Measurements from ENCODE around the gene CEBPA.
"Not testable (repeated sequence)": the region's sequence is repeated elsewhere in the genome, so short reads cannot be mapped to it uniquely, and the experiment has no call there.

CEBPA gene

GRCh38 chr19:33295621-33296487 is 6.5 kb downstream of the CEBPA start:
- peaks cover 93% of the 10 kb centered on the region for H3K27me3 ChIP-seq (replicated peaks; ENCODE audit: insufficient read depth, low read length)
- no peak overlapping the region for H3K4me2 ChIP-seq (ENCODE audit: low read depth, low read length)
- no peaks in the 10 kb centered on the region for H3F3A ChIP-seq (ENCODE audit: insufficient read depth, low read length)
- no peak for DNase-seq
- H3K9ac ChIP-seq (ENCODE audit: low read length): no peak overlapping the region
- H4K20me1 ChIP-seq (ENCODE audit: insufficient read depth, low read length): no peaks in the 10 kb centered on the region
- H3K9me3 ChIP-seq (replicated peaks; ENCODE audit: insufficient read depth, low read length): no peaks in the 10 kb centered on the region
- H3K79me2 ChIP-seq (ENCODE audit: low read length): no peaks in the 10 kb centered on the region
- H3K4me3 ChIP-seq (ENCODE audit: low read length): no peak overlapping the region
- TF ChIP-seq EZH2phosphoT487 (IDR thresholded peaks at IDR 0.05; ENCODE audit: low read length): no peak
- no peak for TF ChIP-seq EZH2 (optimal IDR thresholded peaks at IDR 0.05; ENCODE audit: low read depth, low read length)
- H2AFZ ChIP-seq (ENCODE audit: low read length): no peak overlapping the region
- H3K4me1 ChIP-seq (ENCODE audit: low read length): no peaks in the 10 kb centered on the region
- H3K27ac ChIP-seq (ENCODE audit: low read length): no peak overlapping the region
- H3K36me3 ChIP-seq (replicated peaks; ENCODE audit: insufficient read depth, low read length): no peaks in the 10 kb centered on the region
- H3K9me2 ChIP-seq (replicated peaks; ENCODE audit: insufficient read depth, low read length): no peaks in the 10 kb centered on the region

GRCh38 chr19:33295046-33295445 is 7.3 kb downstream of the CEBPA start:
- not testable (repeated sequence) for H3K9me2 ChIP-seq (replicated peaks; ENCODE audit: insufficient read depth, low read length); H3K4me2 ChIP-seq (ENCODE audit: low read depth, low read length); DNase-seq; H3K4me1 ChIP-seq (ENCODE audit: low read length); H4K20me1 ChIP-seq (ENCODE audit: insufficient read depth, low read length); H3K9me3 ChIP-seq (replicated peaks; ENCODE audit: insufficient read depth, low read length); H3K27ac ChIP-seq (ENCODE audit: low read length); H2AFZ ChIP-seq (ENCODE audit: low read length); H3K36me3 ChIP-seq (replicated peaks; ENCODE audit: insufficient read depth, low read length); H3K9ac ChIP-seq (ENCODE audit: low read length); H3K4me3 ChIP-seq (ENCODE audit: low read length); H3F3A ChIP-seq (ENCODE audit: insufficient read depth, low read length); H3K79me2 ChIP-seq (ENCODE audit: low read length)
- peaks cover 93% of the 10 kb centered on the region for H3K27me3 ChIP-seq (replicated peaks; ENCODE audit: insufficient read depth, low read length)

- Histone ChIP-seq H3K9me2 (replicated peaks; ENCODE audit: insufficient read depth, low read length) (no peaks in the 10 kb centered on the region), H4K20me1 (ENCODE audit: insufficient read depth, low read length) (no peaks in the 10 kb centered on the region), H3K9me3 (replicated peaks; ENCODE audit: insufficient read depth, low read length) (no peaks in the 10 kb centered on the region), H3K4me3 (ENCODE audit: low read length) (no peak overlapping the region), H2AFZ (ENCODE audit: low read length) (no peak overlapping the region), H3K4me2 (ENCODE audit: low read depth, low read length) (no peak overlapping the region), H3K36me3 (replicated peaks; ENCODE audit: insufficient read depth, low read length) (no peaks in the 10 kb centered on the region), H3F3A (ENCODE audit: insufficient read depth, low read length) (no peaks in the 10 kb centered on the region), H3K27ac (ENCODE audit: low read length) (no peak overlapping the region), H3K27me3 (replicated peaks; ENCODE audit: insufficient read depth, low read length) (peaks cover 91% of the 10 kb centered on the region), H3K79me2 (ENCODE audit: low read length) (no peaks in the 10 kb centered on the region), H3K4me1 (ENCODE audit: low read length) (no peaks in the 10 kb centered on the region), H3K9ac (ENCODE audit: low read length) (no peak overlapping the region)
- no peak for DNase-seq
- TF ChIP-seq EZH2phosphoT487 (IDR thresholded peaks at IDR 0.05; ENCODE audit: low read length): no peak
- no peak for TF ChIP-seq CTCF (IDR thresholded peaks at IDR 0.05; ENCODE audit: low read length)
- TF ChIP-seq EZH2 (optimal IDR thresholded peaks at IDR 0.05; ENCODE audit: low read depth, low read length): no peak
Observed at GRCh38 chr19:33294058-33294798, 8.1 kb downstream of the CEBPA start.

- H4K20me1 ChIP-seq (ENCODE audit: insufficient read depth, low read length): no peaks in the 10 kb centered on the region
- no peak overlapping the region for H3K9ac ChIP-seq (ENCODE audit: low read length)
- H3K36me3 ChIP-seq (replicated peaks; ENCODE audit: insufficient read depth, low read length): no peaks in the 10 kb centered on the region
- H3K4me1 ChIP-seq (ENCODE audit: low read length): no peaks in the 10 kb centered on the region
- no peak for TF ChIP-seq CTCF (IDR thresholded peaks at IDR 0.05; ENCODE audit: low read length)
- TF ChIP-seq EZH2 (optimal IDR thresholded peaks at IDR 0.05; ENCODE audit: low read depth, low read length): no peak
- TF ChIP-seq EZH2phosphoT487 (IDR thresholded peaks at IDR 0.05; ENCODE audit: low read length): no peak
- H3K79me2 ChIP-seq (ENCODE audit: low read length): no peaks in the 10 kb centered on the region
- H3K4me3 ChIP-seq (ENCODE audit: low read length): no peak overlapping the region
- no peak overlapping the region for H2AFZ ChIP-seq (ENCODE audit: low read length)
- DNase-seq: no peak
- H3F3A ChIP-seq (ENCODE audit: insufficient read depth, low read length): no peaks in the 10 kb centered on the region
- H3K27ac ChIP-seq (ENCODE audit: low read length): no peak overlapping the region
- peaks cover 85% of the 10 kb centered on the region for H3K27me3 ChIP-seq (replicated peaks; ENCODE audit: insufficient read depth, low read length)
- no peaks in the 10 kb centered on the region for H3K9me3 ChIP-seq (replicated peaks; ENCODE audit: insufficient read depth, low read length)
- no peak overlapping the region for H3K4me2 ChIP-seq (ENCODE audit: low read depth, low read length)
- no peaks in the 10 kb centered on the region for H3K9me2 ChIP-seq (replicated peaks; ENCODE audit: insufficient read depth, low read length)
Observed at GRCh38 chr19:33293255-33294057, 8.9 kb downstream of the CEBPA start.
